OCI-LY3 (cell line): ENCODE results near the gene CNDP1.

Experiments used
- H2AFZ ChIP-seq: fragments of 200-600, 300-600 bp; shearing (Covaris generic); 2 replicates; pipeline ENCODE4 v1.6.0; 2014; ENCODE audit warnings: antibody characterized with exemption, low read depth, low read length
- H3K27ac ChIP-seq: fragments of 200-600, 300-600 bp; sonication (generic); 2 replicates; pipeline ENCODE4 v1.5.1; 2014; ENCODE audit warnings: mild to moderate bottlenecking, low read length, moderate library complexity, mixed read lengths
- H3K27me3 ChIP-seq: fragments of 200-600, 300-600 bp; sonication (generic); 2 replicates; pipeline ENCODE4 v1.6.1; 2014; ENCODE audit warnings: low read depth, low read length, mixed read lengths
- H3K36me3 ChIP-seq: fragments of 200-600, 300-600 bp; sonication (generic); replicated peaks from 2 replicates; pipeline ENCODE3; 2014; ENCODE audit warnings: low read depth, low read length, mixed read lengths
- H3K4me1 ChIP-seq: fragments of 300-600, 200-600 bp; sonication (generic); 2 replicates; pipeline ENCODE4 v1.6.1; 2014; ENCODE audit warnings: low read length, mixed read lengths
- H3K4me2 ChIP-seq: fragments of 200-600, 300-600 bp; sonication (generic); 2 replicates; pipeline ENCODE4 v1.6.1; 2014; ENCODE audit warnings: low read length, mixed read lengths
- H3K4me3 ChIP-seq: fragments of 300-600, 200-600 bp; sonication (generic); 2 replicates; pipeline ENCODE4 v1.5.1; 2014; ENCODE audit warnings: antibody characterized with exemption, mild to moderate bottlenecking, low read length, moderate library complexity
- H3K79me2 ChIP-seq: fragments of 300-600, 200-600 bp; shearing (Covaris generic); 2 replicates; pipeline ENCODE4 v1.6.1; 2014; ENCODE audit warnings: mild to moderate bottlenecking, low read length, mixed read lengths
- H3K9ac ChIP-seq: fragments of 300-600, 200-600 bp; shearing (Covaris generic); 2 replicates; pipeline ENCODE4 v1.6.0; 2014; ENCODE audit warnings: mild to moderate bottlenecking, low read length, moderate library complexity
- H3K9me3 ChIP-seq: fragments of 200-600, 300-600 bp; shearing (Covaris generic); 2 replicates; pipeline ENCODE4 v1.6.1; 2014; ENCODE audit warnings: low read length, mixed read lengths; ENCODE audit not compliant: insufficient read depth
- H4K20me1 ChIP-seq: fragments of 200-600, 300-600 bp; sonication (generic); 2 replicates; pipeline ENCODE4 v1.6.1; 2016; ENCODE audit warnings: low read length, mixed read lengths; ENCODE audit not compliant: insufficient read depth
- EZH2phosphoT487 ChIP-seq: fragments of 200-600 bp; shearing (Covaris generic); IDR thresholded peaks from 2 replicates; pipeline ENCODE4 v1.6.1; 2018; ENCODE audit warnings: antibody characterized with exemption, mixed run types, low read depth
- TF ChIP-seq, protein P1 (sequence below): fragments of 200-600, 300-600 bp; sonication (generic); IDR thresholded peaks from 2 replicates; pipeline ENCODE4 v1.5.1; 2014; ENCODE audit warnings: antibody characterized with exemption, low read length, low read depth

CNDP1 gene

DNA sequence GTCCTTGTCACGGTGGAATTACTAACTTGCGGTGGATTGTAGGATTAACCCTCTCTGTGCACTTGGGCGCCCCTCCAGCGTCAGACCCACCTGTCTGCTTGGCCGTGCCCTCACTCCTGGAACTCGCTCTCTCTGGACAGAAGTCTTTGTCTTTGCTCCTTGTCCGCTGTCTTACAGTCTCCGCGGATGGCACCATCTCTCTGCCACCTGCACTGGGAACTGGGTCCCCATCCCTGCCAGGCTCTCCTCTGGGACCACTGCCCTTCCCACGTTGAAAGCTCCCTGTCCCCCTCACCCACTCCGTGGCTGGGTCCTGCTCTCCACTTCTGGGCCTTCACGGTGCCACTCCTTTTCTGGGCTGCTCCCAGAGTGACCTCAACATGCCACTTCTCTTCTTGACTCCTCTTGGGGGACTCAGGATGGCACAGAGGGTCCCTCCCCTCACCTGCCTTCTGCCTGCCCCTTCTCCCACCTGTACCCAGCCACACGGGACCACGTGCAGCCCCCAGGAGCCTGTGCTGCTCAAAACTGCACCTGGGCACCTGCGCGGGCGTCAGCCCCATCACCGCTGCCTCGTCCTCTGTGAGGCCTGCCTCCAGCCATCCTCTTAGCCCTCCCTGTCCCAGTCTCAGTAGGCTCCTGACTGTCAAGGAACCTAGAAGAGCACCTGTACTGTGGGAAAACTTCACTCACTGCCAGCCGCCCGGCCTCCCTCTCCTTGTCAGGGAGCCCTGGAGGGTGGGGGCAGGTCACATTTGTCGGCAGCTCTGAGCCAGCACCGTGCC, 27.0 kb upstream of the CNDP1 start:
- no peaks in the 10 kb centered on the region for H3K27me3 ChIP-seq
- no peak overlapping the region for H2AFZ ChIP-seq
- no peaks in the 10 kb centered on the region for H3K4me1 ChIP-seq
- no peak overlapping the region for H3K9ac ChIP-seq
- peaks cover 79% of the 10 kb centered on the region for H3K36me3 ChIP-seq
- H3K27ac ChIP-seq = no peak overlapping the region
- H4K20me1 ChIP-seq = no peaks in the 10 kb centered on the region
- H3K79me2 ChIP-seq = peaks cover 21% of the 10 kb centered on the region
- H3K4me3 ChIP-seq = no peak overlapping the region
- H3K9me3 ChIP-seq = no peaks in the 10 kb centered on the region
- no peak overlapping the region for H3K4me2 ChIP-seq
- TF ChIP-seq, protein P1, sequence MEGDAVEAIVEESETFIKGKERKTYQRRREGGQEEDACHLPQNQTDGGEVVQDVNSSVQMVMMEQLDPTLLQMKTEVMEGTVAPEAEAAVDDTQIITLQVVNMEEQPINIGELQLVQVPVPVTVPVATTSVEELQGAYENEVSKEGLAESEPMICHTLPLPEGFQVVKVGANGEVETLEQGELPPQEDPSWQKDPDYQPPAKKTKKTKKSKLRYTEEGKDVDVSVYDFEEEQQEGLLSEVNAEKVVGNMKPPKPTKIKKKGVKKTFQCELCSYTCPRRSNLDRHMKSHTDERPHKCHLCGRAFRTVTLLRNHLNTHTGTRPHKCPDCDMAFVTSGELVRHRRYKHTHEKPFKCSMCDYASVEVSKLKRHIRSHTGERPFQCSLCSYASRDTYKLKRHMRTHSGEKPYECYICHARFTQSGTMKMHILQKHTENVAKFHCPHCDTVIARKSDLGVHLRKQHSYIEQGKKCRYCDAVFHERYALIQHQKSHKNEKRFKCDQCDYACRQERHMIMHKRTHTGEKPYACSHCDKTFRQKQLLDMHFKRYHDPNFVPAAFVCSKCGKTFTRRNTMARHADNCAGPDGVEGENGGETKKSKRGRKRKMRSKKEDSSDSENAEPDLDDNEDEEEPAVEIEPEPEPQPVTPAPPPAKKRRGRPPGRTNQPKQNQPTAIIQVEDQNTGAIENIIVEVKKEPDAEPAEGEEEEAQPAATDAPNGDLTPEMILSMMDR = no peak
- no peak for TF ChIP-seq EZH2phosphoT487

DNA sequence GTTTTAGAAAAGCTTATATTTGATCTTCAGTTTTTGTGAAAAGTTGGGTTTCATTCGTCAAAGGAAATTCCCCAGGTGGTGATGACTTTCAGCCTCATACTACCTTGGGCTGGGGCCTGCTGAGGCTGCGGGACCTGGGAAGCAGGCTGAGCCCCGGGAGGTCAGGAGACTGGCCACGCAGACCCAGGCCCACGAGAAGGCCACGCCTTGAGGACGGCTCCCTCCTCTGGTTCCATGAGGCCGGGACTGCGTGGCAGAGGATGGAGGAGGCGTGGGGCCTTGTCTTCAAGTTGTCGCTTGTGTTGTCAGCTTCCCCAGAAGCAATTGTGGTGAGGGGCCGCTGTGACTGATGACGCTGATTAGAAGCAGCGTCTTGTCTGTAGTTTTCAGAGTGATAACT, 26.4 kb upstream of the CNDP1 start:
- H3K27me3 ChIP-seq = no peaks in the 10 kb centered on the region
- no peak overlapping the region for H3K9ac ChIP-seq
- H3K4me1 ChIP-seq = no peaks in the 10 kb centered on the region
- no peak overlapping the region for H3K4me2 ChIP-seq
- H3K27ac ChIP-seq = no peak overlapping the region
- TF ChIP-seq, protein P1 = no peak
- no peak for TF ChIP-seq EZH2phosphoT487
- H4K20me1 ChIP-seq = no peaks in the 10 kb centered on the region
- no peak overlapping the region for H2AFZ ChIP-seq
- peaks cover 79% of the 10 kb centered on the region for H3K36me3 ChIP-seq
- no peak overlapping the region for H3K4me3 ChIP-seq
- no peaks in the 10 kb centered on the region for H3K9me3 ChIP-seq
- H3K79me2 ChIP-seq = peaks cover 22% of the 10 kb centered on the region

DNA sequence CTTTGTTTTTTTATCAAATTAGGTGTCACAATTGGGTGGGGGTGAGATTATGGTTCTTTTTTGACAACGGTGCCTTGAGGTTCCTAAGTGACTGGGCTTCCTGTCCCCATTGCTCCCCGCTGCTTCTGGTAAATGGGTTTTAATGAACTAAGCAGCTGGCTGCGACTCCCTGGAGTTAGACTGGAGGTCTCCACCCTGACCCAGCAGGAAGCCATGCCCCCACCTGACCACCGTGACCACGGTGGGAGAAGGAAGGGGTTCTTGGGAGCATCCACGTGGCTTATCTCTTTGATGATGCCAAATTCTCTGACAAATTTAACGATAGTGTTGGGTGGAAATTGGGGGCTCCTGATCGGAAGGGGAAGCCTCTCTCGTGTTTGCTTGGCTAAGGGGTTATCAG, 25.9 kb upstream of the CNDP1 start:
- Histone ChIP-seq H3K27me3 (no peaks in the 10 kb centered on the region), H3K27ac (no peak overlapping the region), H3K9ac (no peak overlapping the region), H3K4me2 (no peak overlapping the region), H3K9me3 (no peaks in the 10 kb centered on the region), H3K4me3 (no peak overlapping the region), H4K20me1 (no peaks in the 10 kb centered on the region), H3K4me1 (no peaks in the 10 kb centered on the region), H3K36me3 (peaks cover 80% of the 10 kb centered on the region), H2AFZ (no peak overlapping the region), H3K79me2 (peaks cover 21% of the 10 kb centered on the region)
- TF ChIP-seq, protein P1 = no peak
- no peak for TF ChIP-seq EZH2phosphoT487

DNA sequence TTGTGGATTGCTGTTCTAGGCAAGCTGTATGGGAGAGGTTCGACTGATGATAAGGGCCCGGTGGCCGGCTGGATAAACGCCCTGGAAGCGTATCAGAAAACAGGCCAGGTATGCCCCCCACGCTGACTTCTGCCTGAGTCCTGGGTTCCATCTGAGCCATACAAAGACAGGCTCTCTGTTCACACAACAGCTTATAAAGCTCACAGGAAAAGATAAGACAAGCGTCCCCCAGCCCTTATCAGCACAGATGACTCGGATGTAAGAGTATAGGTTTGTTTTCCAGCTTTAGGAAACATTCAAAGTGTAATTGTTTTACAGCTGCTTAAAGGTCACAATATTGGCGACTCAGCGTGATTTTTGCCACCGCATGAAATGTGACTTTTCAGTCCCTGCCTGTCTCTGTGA, 25.5 kb upstream of the CNDP1 start:
- no peak overlapping the region for H3K9ac ChIP-seq
- H3K27me3 ChIP-seq = no peaks in the 10 kb centered on the region
- no peak overlapping the region for H2AFZ ChIP-seq
- H3K36me3 ChIP-seq = peaks cover 82% of the 10 kb centered on the region
- peaks cover 23% of the 10 kb centered on the region; the same call in 1 of the 2 replicates for H3K79me2 ChIP-seq
- no peak overlapping the region for H3K4me3 ChIP-seq
- H3K27ac ChIP-seq = no peak overlapping the region
- H3K4me1 ChIP-seq = no peaks in the 10 kb centered on the region
- H4K20me1 ChIP-seq = peaks cover 2% of the 10 kb centered on the region
- no peaks in the 10 kb centered on the region for H3K9me3 ChIP-seq
- TF ChIP-seq, protein P1 = no peak
- TF ChIP-seq EZH2phosphoT487 = no peak
- H3K4me2 ChIP-seq = no peak overlapping the region
